Measurements from ENCODE around the gene TSPAN10. TPM values are rescaled to one million over a fixed set of nuclear protein-coding genes. Genes with fewer than 3 reads are reported as not detected.
"Not testable (repeated sequence)": the region's sequence is repeated elsewhere in the genome, so short reads cannot be mapped to it uniquely, and the experiment has no call there.

The TSPAN10 gene
- total RNA-seq, 1 experiment from 2014 or later, result 1.8 TPM

DNA sequence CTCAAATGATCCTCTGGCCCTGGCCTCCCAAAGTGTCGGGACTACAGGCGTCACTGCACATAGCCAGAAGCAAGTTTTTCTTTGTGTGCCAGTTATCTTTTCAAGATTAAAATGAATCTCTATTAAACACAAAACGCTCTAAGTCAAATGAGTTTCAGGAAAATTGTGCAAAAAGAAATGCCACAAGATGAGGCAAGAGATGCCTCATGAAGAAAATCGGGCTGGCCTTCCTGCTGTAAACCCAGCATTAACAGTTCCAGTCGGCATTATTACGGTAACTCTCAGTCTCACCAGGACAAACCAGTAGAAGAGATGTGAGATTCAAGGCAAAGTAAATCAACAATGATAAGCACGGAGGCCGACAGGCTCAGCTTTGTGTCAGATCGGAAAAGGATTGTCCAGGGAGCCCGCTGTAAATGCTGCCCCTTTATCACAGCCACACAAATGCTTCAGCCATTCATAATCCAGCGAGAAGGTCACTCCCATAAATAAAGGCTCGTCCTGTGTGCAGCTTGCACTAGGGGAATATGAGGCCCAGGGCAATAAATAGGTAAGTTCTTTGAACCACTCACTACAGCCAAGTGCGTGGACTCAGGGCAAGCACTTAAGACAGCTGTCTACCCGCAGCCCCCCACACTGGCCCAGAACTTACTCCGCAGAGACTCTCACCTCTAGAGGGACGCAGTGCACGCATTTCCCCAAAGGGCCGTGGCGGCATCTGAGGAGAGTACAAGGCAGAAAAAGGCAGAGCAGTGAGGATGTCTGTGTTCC is 27.3 kb upstream of the TSPAN10 start:
- TF ChIP-seq, protein P1, sequence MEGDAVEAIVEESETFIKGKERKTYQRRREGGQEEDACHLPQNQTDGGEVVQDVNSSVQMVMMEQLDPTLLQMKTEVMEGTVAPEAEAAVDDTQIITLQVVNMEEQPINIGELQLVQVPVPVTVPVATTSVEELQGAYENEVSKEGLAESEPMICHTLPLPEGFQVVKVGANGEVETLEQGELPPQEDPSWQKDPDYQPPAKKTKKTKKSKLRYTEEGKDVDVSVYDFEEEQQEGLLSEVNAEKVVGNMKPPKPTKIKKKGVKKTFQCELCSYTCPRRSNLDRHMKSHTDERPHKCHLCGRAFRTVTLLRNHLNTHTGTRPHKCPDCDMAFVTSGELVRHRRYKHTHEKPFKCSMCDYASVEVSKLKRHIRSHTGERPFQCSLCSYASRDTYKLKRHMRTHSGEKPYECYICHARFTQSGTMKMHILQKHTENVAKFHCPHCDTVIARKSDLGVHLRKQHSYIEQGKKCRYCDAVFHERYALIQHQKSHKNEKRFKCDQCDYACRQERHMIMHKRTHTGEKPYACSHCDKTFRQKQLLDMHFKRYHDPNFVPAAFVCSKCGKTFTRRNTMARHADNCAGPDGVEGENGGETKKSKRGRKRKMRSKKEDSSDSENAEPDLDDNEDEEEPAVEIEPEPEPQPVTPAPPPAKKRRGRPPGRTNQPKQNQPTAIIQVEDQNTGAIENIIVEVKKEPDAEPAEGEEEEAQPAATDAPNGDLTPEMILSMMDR (IDR thresholded peaks at IDR 0.05; ENCODE audit: unreplicated experiment), result no peak
- intact Hi-C loops (cut with micrococcal nuclease), result no loop called here
- no peak overlapping the region for H3K4me3 Mint-ChIP-seq (ENCODE audit: unreplicated experiment)
- no peak overlapping the region for H3K27ac Mint-ChIP-seq (ENCODE audit: low read depth, unreplicated experiment)
- POLR2A ChIA-PET, result interaction anchor here (1.4 kb wide), 1 partner anchor 17 kb away, joined by 3 read pairs; no protein-coding TSS in a partner anchor
- no peak for DNase-seq (ENCODE audit: unreplicated experiment)
- peaks cover 87% of the 10 kb centered on the region for H3K36me3 Mint-ChIP-seq (ENCODE audit: insufficient read depth, unreplicated experiment)
- BruUV-seq (replicated peaks), result no TSS peak
- H3K4me1 Mint-ChIP-seq (ENCODE audit: insufficient read depth, unreplicated experiment), result no peaks in the 10 kb centered on the region
- H3K9me3 Mint-ChIP-seq (ENCODE audit: unreplicated experiment), result no peaks in the 10 kb centered on the region
- CTCF ChIA-PET, result interaction anchor here (0.7 to 1.1 kb wide), 2 partner anchors 9 to 300 kb away, joined by 3 to 4 read pairs; no protein-coding TSS in a partner anchor
- no peaks in the 10 kb centered on the region for H3K27me3 Mint-ChIP-seq (ENCODE audit: insufficient read depth, unreplicated experiment)

DNA sequence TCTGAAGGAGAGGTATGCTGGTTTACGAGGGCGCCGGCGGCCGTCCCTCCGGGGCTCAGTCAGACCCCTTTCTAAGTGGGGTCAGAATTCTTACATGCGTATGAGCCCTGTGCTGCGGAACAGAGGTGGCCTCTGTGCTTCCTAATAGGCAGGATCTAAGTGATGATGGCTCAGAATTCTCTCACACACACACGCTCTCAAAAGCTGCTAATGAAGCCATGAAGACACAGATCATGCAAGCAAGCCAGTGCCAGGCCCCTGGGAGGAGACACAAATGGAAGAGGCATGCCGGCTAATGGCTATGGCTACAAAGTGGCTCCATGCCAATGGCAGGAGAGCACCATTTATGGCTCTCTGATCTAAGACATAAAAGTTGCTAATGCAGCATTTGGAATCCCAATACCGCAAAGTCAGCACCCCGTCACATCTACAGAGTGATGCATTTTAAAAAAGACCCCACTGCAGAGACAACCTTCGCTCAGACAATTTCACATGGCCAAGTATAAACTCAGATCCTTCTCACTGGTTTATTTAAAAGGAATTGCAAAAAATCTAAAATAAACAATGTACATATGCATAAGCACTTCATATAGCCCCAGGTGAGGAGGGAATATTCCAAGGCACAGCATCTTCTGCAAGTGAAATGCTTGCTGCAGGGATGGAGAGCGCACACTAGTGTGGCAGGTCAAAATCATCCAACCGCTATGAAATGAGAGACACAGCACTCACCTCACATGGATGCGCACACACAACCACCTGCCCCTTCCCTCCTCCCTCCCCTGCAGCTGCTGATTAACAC is 24.6 kb upstream of the TSPAN10 start:
- no peak overlapping the region for H3K27ac Mint-ChIP-seq (ENCODE audit: low read depth, unreplicated experiment)
- POLR2A ChIA-PET, result no interaction called here
- no TSS peak for BruUV-seq (replicated peaks)
- intact Hi-C loops (cut with micrococcal nuclease), result no loop called here
- CTCF ChIA-PET, result interaction anchor here (0.6 to 1.5 kb wide), 3 partner anchors 9 to 47 kb away, joined by 3 to 4 read pairs (median 3); no protein-coding TSS in a partner anchor
- TF ChIP-seq, protein P1 (IDR thresholded peaks at IDR 0.05; ENCODE audit: unreplicated experiment), result no peak
- no peaks in the 10 kb centered on the region for H3K27me3 Mint-ChIP-seq (ENCODE audit: insufficient read depth, unreplicated experiment)
- H3K36me3 Mint-ChIP-seq (ENCODE audit: insufficient read depth, unreplicated experiment), result peaks cover 86% of the 10 kb centered on the region
- no peaks in the 10 kb centered on the region for H3K4me1 Mint-ChIP-seq (ENCODE audit: insufficient read depth, unreplicated experiment)
- no peak overlapping the region for H3K4me3 Mint-ChIP-seq (ENCODE audit: unreplicated experiment)
- no peak for DNase-seq (ENCODE audit: unreplicated experiment)
- no peaks in the 10 kb centered on the region for H3K9me3 Mint-ChIP-seq (ENCODE audit: unreplicated experiment)

DNA sequence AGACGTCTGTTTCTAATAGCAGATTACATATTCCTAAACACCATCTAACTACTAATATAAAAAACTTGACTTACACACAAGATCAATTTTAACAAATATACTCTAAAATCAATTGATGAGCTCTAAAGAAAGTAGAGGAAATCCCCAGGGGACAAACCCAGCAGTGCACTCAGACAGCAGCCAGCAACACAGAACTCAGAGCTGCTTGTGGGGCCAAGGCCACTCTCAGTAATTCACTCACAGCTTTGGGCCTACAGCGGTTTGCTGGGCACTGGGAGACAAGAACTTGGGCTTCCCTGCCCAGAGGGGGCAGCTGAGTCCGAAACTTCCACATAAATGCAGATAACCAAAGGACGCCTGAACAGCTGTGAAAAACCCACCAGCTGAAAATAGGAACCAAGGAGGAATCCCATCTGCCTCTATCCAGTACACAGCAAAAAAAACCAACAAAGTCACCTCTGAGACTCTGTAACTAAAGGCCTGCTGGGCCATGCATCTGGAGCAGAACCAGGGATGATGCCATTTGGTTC is 21.5 kb upstream of the TSPAN10 start:
- Mint-ChIP-seq H3K27me3 (ENCODE audit: insufficient read depth, unreplicated experiment) (no peaks in the 10 kb centered on the region), H3K27ac (ENCODE audit: low read depth, unreplicated experiment) (no peak overlapping the region), H3K4me1 (ENCODE audit: insufficient read depth, unreplicated experiment) (no peaks in the 10 kb centered on the region), H3K36me3 (ENCODE audit: insufficient read depth, unreplicated experiment) (peaks cover 76% of the 10 kb centered on the region), H3K9me3 (ENCODE audit: unreplicated experiment) (no peaks in the 10 kb centered on the region), H3K4me3 (ENCODE audit: unreplicated experiment) (no peak overlapping the region)
- intact Hi-C loops (cut with micrococcal nuclease), result no loop called here
- CTCF ChIA-PET, result no interaction called here
- DNase-seq (ENCODE audit: unreplicated experiment), result no peak
- no TSS peak for BruUV-seq (replicated peaks)
- TF ChIP-seq, protein P1 (IDR thresholded peaks at IDR 0.05; ENCODE audit: unreplicated experiment), result no peak
- POLR2A ChIA-PET, result interaction anchor here (0.6 kb wide), 1 partner anchor 89 kb away, joined by 3 read pairs; no protein-coding TSS in a partner anchor

DNA sequence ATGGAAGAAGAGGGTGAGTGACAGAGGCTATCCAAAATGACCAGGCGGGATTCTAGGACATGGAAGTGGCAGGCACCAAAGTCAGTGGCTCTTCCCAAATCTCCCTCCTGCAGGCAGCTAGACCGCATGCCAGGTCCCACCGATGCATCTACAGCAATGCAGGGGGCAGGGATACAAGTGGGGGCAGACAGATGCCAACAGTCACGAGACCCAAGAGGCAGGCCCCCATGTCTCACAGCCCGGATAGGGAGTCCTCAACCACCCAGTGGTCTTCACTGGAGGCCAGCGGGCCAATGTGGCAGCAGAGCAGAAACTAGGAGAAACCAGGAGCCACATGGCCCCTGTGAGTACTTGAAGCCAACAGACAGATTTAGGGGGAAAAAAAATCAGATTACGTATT is 20.1 kb upstream of the TSPAN10 start:
- BruUV-seq (replicated peaks), result no TSS peak
- intact Hi-C loops (cut with micrococcal nuclease), result no loop called here
- no peak for DNase-seq (ENCODE audit: unreplicated experiment)
- POLR2A ChIA-PET, result no interaction called here
- Mint-ChIP-seq H3K9me3 (ENCODE audit: unreplicated experiment) (no peaks in the 10 kb centered on the region), H3K27me3 (ENCODE audit: insufficient read depth, unreplicated experiment) (no peaks in the 10 kb centered on the region), H3K27ac (ENCODE audit: low read depth, unreplicated experiment) (no peak overlapping the region), H3K4me3 (ENCODE audit: unreplicated experiment) (no peak overlapping the region), H3K36me3 (ENCODE audit: insufficient read depth, unreplicated experiment) (peaks cover 81% of the 10 kb centered on the region), H3K4me1 (ENCODE audit: insufficient read depth, unreplicated experiment) (no peaks in the 10 kb centered on the region)
- TF ChIP-seq, protein P1 (IDR thresholded peaks at IDR 0.05; ENCODE audit: unreplicated experiment), result no peak
- CTCF ChIA-PET, result no interaction called here

- CTCF ChIA-PET; BruUV-seq (replicated peaks); H3K27me3 Mint-ChIP-seq (ENCODE audit: insufficient read depth, unreplicated experiment); DNase-seq (ENCODE audit: unreplicated experiment); H3K4me1 Mint-ChIP-seq (ENCODE audit: insufficient read depth, unreplicated experiment); intact Hi-C loops (cut with micrococcal nuclease); POLR2A ChIA-PET; H3K27ac Mint-ChIP-seq (ENCODE audit: low read depth, unreplicated experiment); H3K9me3 Mint-ChIP-seq (ENCODE audit: unreplicated experiment); H3K4me3 Mint-ChIP-seq (ENCODE audit: unreplicated experiment): not testable (repeated sequence)
- H3K36me3 Mint-ChIP-seq (ENCODE audit: insufficient read depth, unreplicated experiment), result peaks cover 81% of the 10 kb centered on the region
Observed at GRCh38 chr17:81618307-81618706, 18.7 kb upstream of the TSPAN10 start.
